ENCODE measurements around the gene FCGR1A.
"Not testable (repeated sequence)": the region's sequence is repeated elsewhere in the genome, so short reads cannot be mapped to it uniquely, and the experiment has no call there.

- TF ChIP-seq CTCF (IDR thresholded peaks at IDR 0.05; ENCODE audit: low read depth, low read length); POLR2A (IDR thresholded peaks at IDR 0.05; ENCODE audit: extremely low read depth, insufficient read length): not testable (repeated sequence)
- TF ChIP-seq, protein P1, sequence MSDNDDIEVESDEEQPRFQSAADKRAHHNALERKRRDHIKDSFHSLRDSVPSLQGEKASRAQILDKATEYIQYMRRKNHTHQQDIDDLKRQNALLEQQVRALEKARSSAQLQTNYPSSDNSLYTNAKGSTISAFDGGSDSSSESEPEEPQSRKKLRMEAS (IDR thresholded peaks at IDR 0.05; ENCODE audit: low read depth, low read length): not testable (repeated sequence)
Measured at GRCh38 chr1:149832316-149833126, 50.0 kb downstream of the FCGR1A start.
